IMR-90 (cell line): ENCODE measurements around the gene EDN3. TPM values are rescaled to one million over a fixed set of nuclear protein-coding genes. Genes with fewer than 3 reads are reported as not detected.

Experiments
- ATAC-seq: fragments of 200-7000 bp; cut with Tn5 transposase; 2 replicates; pipeline ENCODE4 v1.9.1; 2020; ENCODE audit warnings: low read depth, mild to moderate bottlenecking, moderate library complexity
- BruUV-seq: library from RNA; stranded (reverse); fragments of 400-500 nt; replicated peaks from 2 replicates; lab custom pipeline; 2021; lab: Mats Ljungman, UMichigan
- CTCF ChIA-PET: fragments of 300-600 bp; formaldehyde crosslinking; extraction: SDS; loops from one replicate; lab custom pipeline; 2021; ENCODE audit warnings: antibody characterized with exemption; lab: Yijun Ruan, JAX
- POLR2A ChIA-PET: fragments of 300-600 bp; sonication (Branson Sonifier 250); formaldehyde crosslinking; loops from one replicate; lab custom pipeline; 2022; ENCODE audit warnings: antibody characterized with exemption; ENCODE audit not compliant: unreplicated experiment; lab: Charles Lee
- DNase-seq: peaks from one replicate; pipeline ENCODE4 v3.0.0; 2013
- H2AFZ ChIP-seq: replicated peaks from 2 replicates; pipeline ENCODE3; 2013; ENCODE audit warnings: low read length, mild to moderate bottlenecking; ENCODE audit not compliant: poor library complexity
- H2AK5ac ChIP-seq: 2 replicates; pipeline ENCODE4 v1.6.1; 2013; ENCODE audit warnings: low read depth, low read length, inconsistent platforms
- H2AK9ac ChIP-seq: replicated peaks from 2 replicates; pipeline ENCODE3; 2013; ENCODE audit warnings: mild to moderate bottlenecking, low read depth, low read length, moderate library complexity; ENCODE audit not compliant: poor library complexity
- H2BK120ac ChIP-seq: 2 replicates; pipeline ENCODE4 v1.6.1; 2013; ENCODE audit warnings: low read depth, low read length, inconsistent platforms
- H2BK15ac ChIP-seq: 3 replicates; pipeline ENCODE4 v1.6.1; 2013; ENCODE audit warnings: low read depth, low read length, inconsistent platforms
- H2BK20ac ChIP-seq: 2 replicates; pipeline ENCODE4 v1.6.1; 2013; ENCODE audit warnings: low read depth, mild to moderate bottlenecking, inconsistent platforms, low read length, moderate library complexity
- H2BK5ac ChIP-seq: 2 replicates; pipeline ENCODE4 v1.6.1; 2013; ENCODE audit warnings: mild to moderate bottlenecking, low read depth, low read length, inconsistent platforms; ENCODE audit not compliant: poor library complexity, severe bottlenecking
- H3K14ac ChIP-seq: replicated peaks from 2 replicates; pipeline ENCODE4 v1.6.1; 2013; ENCODE audit warnings: low read depth, low read length, inconsistent platforms
- H3K18ac ChIP-seq: 2 replicates; pipeline ENCODE4 v1.6.1; 2013; ENCODE audit warnings: low read depth, low read length, control low read depth
- H3K23ac ChIP-seq: 2 replicates; pipeline ENCODE4 v1.6.1; 2013; ENCODE audit warnings: low read depth, low read length, inconsistent platforms
- H3K27ac ChIP-seq: 2 replicates; pipeline ENCODE4 v1.5.1; 2013; ENCODE audit warnings: mild to moderate bottlenecking, control low read depth, low read length; ENCODE audit not compliant: insufficient read depth
- H3K27me3 ChIP-seq: 2 replicates; pipeline ENCODE4 v1.6.1; 2013; ENCODE audit warnings: low read length; ENCODE audit not compliant: control insufficient read depth, insufficient read depth
- H3K36me3 ChIP-seq: 2 replicates; pipeline ENCODE4 v1.6.1; 2013; ENCODE audit warnings: low read length, mixed read lengths; ENCODE audit not compliant: control insufficient read depth, insufficient read depth
- H3K4ac ChIP-seq: 2 replicates; pipeline ENCODE4 v1.6.1; 2013; ENCODE audit warnings: low read depth, low read length, inconsistent platforms
- H3K4me1 ChIP-seq: 2 replicates; pipeline ENCODE4 v1.6.1; 2013; ENCODE audit warnings: low read length, mixed read lengths; ENCODE audit not compliant: control insufficient read depth, insufficient read depth
- H3K4me2 ChIP-seq: 2 replicates; pipeline ENCODE4 v1.6.1; 2013; ENCODE audit warnings: low read depth, mild to moderate bottlenecking, control low read depth, low read length, moderate library complexity
- H3K4me3 ChIP-seq: 2 replicates; pipeline ENCODE4 v1.5.1; 2013; ENCODE audit warnings: low read depth, mild to moderate bottlenecking, control low read depth, low read length, moderate library complexity; ENCODE audit not compliant: insufficient read depth
- H3K56ac ChIP-seq: 2 replicates; pipeline ENCODE4 v1.6.1; 2013; ENCODE audit warnings: low read length, inconsistent platforms; ENCODE audit not compliant: insufficient read depth; ENCODE audit errors: extremely low read depth
- H3K79me1 ChIP-seq, 2 experiments: 2 replicates each; pipeline ENCODE4 v1.6.1; 2013; ENCODE audit warnings: low read length in 2 of 2, inconsistent platforms in 1 of 2, low read depth in 1 of 2
- H3K9ac ChIP-seq: 2 replicates; pipeline ENCODE4 v1.6.1; 2013; ENCODE audit warnings: low read depth, low read length, control low read depth
- H3K9me1 ChIP-seq: 2 replicates; pipeline ENCODE4 v1.6.1; 2013; ENCODE audit warnings: low read length, inconsistent platforms; ENCODE audit not compliant: insufficient read depth
- H3K9me3 ChIP-seq: 2 replicates; pipeline ENCODE4 v1.6.1; 2013; ENCODE audit warnings: low read length; ENCODE audit not compliant: control insufficient read depth, insufficient read depth
- H4K20me1 ChIP-seq: 2 replicates; pipeline ENCODE4 v1.6.1; 2013; ENCODE audit warnings: low read length, inconsistent platforms; ENCODE audit not compliant: insufficient read depth
- H4K5ac ChIP-seq: 2 replicates; pipeline ENCODE4 v1.6.1; 2013; ENCODE audit warnings: mild to moderate bottlenecking, low read depth, low read length, control low read depth
- H4K8ac ChIP-seq, 2 experiments: 2 replicates each; pipeline ENCODE4 v1.6.1; 2013; ENCODE audit warnings: low read depth in 2 of 2, low read length in 2 of 2, control low read depth in 1 of 2, inconsistent platforms in 1 of 2
- H4K91ac ChIP-seq: 2 replicates; pipeline ENCODE4 v1.6.1; 2013; ENCODE audit warnings: low read depth, low read length, inconsistent platforms; ENCODE audit not compliant: insufficient read depth
- RFX5 ChIP-seq: IDR thresholded peaks from 2 replicates; pipeline ENCODE4 v1.8.0; 2012; ENCODE audit warnings: low read depth, mild to moderate bottlenecking, low read length, moderate library complexity
- WGBS, 2 experiments: methylation state at CpG; one replicate each; pipeline versions ENCODE4 v1.1.5 to v1.1.7; 2013; ENCODE audit warnings: missing lambda C conversion rate in 2 of 2; ENCODE audit not compliant: insufficient read length in 1 of 2; ENCODE audit errors: extremely low coverage in 2 of 2; 5-methylcytosine and 5-hydroxymethylcytosine counted together
- dilution Hi-C: fragments of 300-500 bp; cut with HindIII; formaldehyde crosslinking; loops from one replicate; pipeline ENCODE4 v1.14.3; 2018; ENCODE audit warnings: low sequenced_read_pairs; ENCODE audit not compliant: unreplicated experiment
- in situ Hi-C: fragments of 300-500 bp; cut with MboI; formaldehyde crosslinking; loops from 3 replicates; pipeline ENCODE4 v1.14.3; 2019; ENCODE audit warnings: low sequenced_read_pairs, inconsistent platforms, mixed read lengths
- intact Hi-C: fragments of 100-400 bp; cut with micrococcal nuclease; formaldehyde crosslinking; loops from 2 replicates; pipeline ENCODE4 v1.10.0; 2022
- polyA plus RNA-seq, 3 experiments: library from polyadenylated mRNA; depleted of rRNA; stranded (reverse); fragments of >200 nt; gene quantifications; 2 replicates each; pipeline ENCODE4 v1.2.3, GENCODE V29; 2012; ENCODE audit warnings: low replicate concordance in 1 of 3
- total RNA-seq: library from RNA; depleted of rRNA; stranded (reverse); fragments of >200 nt; gene quantifications from 2 replicates; pipeline ENCODE4 v1.2.3, GENCODE V29; 2012

EDN3 gene
- total and polyA plus RNA-seq, 2 of the 4 experiments (the other 2 are of a cell fraction), result not detected

DNA sequence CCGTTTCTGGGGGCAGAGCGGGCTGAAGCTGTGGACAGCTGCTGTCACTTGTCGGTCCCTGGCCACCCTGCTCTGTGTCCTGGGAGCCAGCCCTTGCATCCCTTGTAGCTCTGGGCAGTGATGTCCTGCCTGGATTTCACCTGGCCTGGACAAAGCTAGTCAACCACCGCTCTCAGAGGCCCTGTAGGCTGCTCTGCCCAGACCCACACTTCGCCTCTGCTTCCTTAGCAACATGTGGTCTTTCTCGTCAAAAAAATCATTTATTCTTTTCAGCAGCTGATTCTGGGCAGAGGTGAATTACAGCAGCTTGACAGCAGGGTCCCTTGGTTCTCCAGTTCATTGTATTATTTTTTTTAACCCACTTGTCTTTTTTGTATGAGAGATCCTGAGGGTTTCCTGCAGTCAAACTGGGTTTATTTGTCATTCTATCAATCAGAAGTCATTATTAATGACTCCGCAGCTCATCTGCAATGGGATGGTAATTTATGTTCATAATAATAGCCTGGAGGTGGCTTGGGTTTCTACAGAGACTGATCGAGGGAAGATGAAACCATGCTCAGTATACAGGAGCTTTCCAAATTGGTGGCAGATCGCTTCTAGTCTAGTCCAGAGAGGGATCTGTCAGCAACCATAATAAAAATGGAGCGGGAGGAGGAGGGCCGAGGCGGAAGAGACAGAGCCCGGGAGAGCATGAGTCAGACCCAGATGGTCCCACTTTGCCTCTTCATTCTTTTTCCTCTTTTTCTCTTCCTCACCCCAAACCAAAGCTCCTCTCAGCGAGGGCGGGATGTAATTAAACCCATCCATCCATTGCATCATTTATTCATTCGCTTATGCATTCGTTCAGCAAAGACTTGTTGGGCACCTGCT, 22.4 kb downstream of the EDN3 start (continued):
- no peak for TF ChIP-seq RFX5

DNA sequence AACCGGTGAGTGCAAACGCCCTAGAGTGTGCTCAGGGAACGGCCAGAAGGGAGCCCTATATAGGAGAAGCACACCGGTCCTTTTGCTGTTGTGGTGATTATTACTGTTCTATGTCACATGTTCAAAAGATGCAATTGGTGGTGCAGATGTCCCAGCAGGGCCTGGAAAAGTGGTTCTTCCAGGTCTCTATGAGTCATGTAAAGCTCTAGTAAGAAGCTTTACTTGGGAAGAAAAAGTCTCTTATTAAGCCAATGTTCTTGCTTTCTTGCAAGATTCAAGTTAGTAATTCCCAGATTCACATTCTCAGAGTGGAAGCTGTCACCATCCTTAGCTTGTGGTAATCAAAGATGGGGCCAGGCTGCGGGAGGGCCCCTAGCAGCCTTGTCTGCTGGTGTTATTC, 23.3 kb downstream of the EDN3 start:
- H3K4me2 ChIP-seq, result no peak overlapping the region
- no peak overlapping the region for H2AK5ac ChIP-seq
- no peaks in the 10 kb centered on the region; the same call in 1 of the 2 replicates for H3K9me3 ChIP-seq
- H4K5ac ChIP-seq, result no peak overlapping the region
- no peak for TF ChIP-seq RFX5
- H2AK9ac ChIP-seq, result no peak overlapping the region
- H3K27me3 ChIP-seq, result no peaks in the 10 kb centered on the region
- no peak overlapping the region for H2BK20ac ChIP-seq
- no peak overlapping the region for H4K91ac ChIP-seq
- 92% methylated on average over 2 of the region's 5 CpGs; no CpG with 5 or more reads in 1 of the 2 experiments for WGBS, 2 experiments
- H2BK120ac ChIP-seq, result no peak overlapping the region
- ChIA-PET CTCF (no interaction called here), POLR2A (no interaction called here)
- no peaks in the 10 kb centered on the region for H4K20me1 ChIP-seq
- intact Hi-C loops (no loop called here), in situ Hi-C loops (no loop called here), dilution Hi-C loops (no loop called here)
- no peak overlapping the region for H3K4me3 ChIP-seq
- no peak overlapping the region for H3K56ac ChIP-seq
- no peak overlapping the region for H2BK5ac ChIP-seq
- H3K23ac ChIP-seq, result no peak overlapping the region
- H3K18ac ChIP-seq, result no peak overlapping the region
- H4K8ac ChIP-seq, result no peak overlapping the region
- H3K36me3 ChIP-seq, result no peaks in the 10 kb centered on the region
- no peaks in the 10 kb centered on the region for H3K4me1 ChIP-seq
- H2AFZ ChIP-seq, result no peak overlapping the region
- no peak overlapping the region for H3K4ac ChIP-seq
- H3K9me1 ChIP-seq, result no peaks in the 10 kb centered on the region
- H3K27ac ChIP-seq, result no peak overlapping the region
- no peak for ATAC-seq
- H3K9ac ChIP-seq, result no peak overlapping the region
- no peak for DNase-seq
- H3K79me1 ChIP-seq, result no peaks in the 10 kb centered on the region
- no peak overlapping the region for H3K14ac ChIP-seq
- no TSS peak for BruUV-seq
- H2BK15ac ChIP-seq, result no peak overlapping the region
